Hematopoietic multipotent progenitor cell treated with erythropoietin and hydrocortisone succinate and interleukin-3 and kit ligand, for 15 days (in vitro differentiated cells): ENCODE data around the gene SMAD1.
"Not testable (repeated sequence)": the region's sequence is repeated elsewhere in the genome, so short reads cannot be mapped to it uniquely, and the experiment has no call there.

Experiments used
- DNase-seq: peaks from one replicate; pipeline ENCODE4 v3.0.0-alpha.2; 2015; ENCODE audit warnings: low spot score

Gene SMAD1

DNA sequence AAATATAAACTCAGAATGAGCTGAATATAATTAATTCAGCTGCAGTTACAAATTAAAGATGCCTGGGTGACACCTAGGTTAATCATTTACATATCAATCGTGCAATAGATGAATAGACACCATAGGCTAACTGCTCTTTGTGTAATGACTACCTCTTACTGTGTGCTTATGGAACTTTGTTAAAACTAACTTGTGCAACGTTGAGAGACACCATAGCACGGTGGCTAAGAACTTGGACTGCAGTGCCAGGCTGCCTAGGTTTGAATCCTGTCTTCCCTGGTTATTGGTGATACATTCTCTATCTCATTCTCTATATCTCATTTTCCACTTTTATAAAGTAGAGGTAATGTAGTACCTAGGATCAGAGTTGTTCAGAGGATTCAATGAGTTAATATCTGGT, 46.9 kb downstream of the SMAD1 start:
- no peak for DNase-seq

DNA sequence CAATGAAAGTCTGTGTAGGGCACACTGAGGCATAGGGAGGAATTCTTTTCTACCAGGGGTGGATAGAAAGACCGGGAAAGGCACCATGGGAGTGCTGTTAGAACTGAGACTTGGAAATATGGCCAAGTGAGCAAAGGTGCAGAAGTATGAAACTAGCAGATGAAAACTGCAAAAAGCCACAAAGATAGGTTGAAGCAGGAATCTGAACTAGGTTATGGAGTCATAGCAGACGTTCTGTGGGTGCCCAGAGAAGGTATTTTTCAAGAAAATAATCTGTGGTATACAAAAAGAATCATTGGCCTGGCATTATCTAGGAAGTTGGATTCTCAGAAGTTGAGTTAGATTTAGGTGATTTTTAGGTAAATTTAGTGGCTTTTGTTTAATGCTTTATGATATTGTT, 48.5 kb downstream of the SMAD1 start:
- no peak for DNase-seq

DNA sequence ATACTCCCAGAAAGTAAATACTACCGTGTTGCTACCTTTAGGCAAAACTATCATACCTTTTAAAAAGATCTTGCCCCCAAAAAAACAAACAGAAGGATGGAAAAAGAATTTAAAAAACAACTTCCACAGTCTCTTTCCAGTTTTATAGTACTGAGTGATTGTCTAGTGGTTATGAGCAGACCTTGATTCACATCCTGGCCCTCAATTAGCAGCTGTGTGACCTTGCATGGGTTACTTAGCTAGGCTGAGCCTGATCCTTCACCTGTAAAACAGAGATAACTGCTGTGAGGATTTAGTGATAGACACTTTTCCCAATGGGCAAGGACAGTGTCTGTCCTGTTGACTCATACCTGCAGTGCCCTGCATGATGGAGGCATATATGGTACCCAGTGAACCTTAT, 49.0 kb downstream of the SMAD1 start:
- DNase-seq: no peak

DNA sequence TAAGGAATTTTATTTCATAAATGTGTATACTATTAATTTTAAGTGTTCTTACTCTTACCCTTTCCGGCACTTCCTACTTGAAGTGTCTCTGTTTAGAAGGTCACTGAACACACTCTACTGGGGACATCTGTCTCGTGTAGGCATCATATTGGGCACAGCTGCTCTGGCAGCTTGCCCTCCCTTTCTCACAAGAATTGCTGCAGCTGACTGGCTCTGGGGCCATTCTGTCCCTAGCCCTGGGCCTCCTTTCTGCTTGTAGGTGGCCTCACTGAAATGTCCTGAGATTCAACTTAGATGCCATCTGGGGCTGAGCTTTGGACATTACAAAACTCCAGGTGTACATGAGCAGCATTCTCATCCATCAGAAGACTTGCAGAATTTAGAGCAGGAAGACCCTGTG, 49.6 kb downstream of the SMAD1 start:
- DNase-seq: no peak

DNA sequence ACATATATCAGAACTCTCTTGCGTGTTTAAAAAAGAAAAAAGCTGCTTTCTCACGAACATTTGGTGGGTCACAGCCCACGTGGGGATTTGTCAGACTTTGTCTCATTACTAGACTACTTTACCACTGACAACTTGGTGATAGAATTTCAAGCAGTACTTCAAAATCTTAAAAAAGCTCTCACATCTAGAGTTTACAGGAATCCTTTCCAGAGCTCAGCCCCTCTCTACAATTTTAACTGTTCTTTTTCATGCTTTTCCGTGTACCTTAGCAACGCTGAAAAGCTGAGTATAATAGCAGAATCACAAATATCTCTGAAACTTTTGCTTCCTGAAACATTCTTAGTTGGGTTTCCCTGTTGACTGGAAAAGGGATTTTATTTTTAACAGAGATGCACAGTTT, 50.2 kb downstream of the SMAD1 start:
- DNase-seq: no peak

DNA sequence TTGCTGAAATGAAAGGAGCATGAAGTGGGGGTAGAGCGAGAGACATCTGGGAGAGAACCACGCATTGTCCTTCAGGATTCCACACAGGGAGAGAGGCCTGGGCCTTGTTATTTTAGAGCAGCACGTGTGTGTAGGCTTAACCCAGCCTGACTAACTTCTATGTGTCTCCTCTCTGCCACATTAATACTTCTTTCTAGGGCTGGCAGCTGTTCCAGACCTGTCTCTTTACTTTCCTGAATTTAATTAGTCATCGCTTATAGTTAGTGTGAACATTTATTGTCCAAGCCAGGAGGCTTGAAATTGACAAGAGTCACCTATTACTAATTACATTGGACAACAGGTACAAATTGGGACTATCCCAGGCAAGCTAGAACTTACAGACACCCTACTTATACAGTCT, 51.3 kb downstream of the SMAD1 start:
- DNase-seq: no peak

DNA sequence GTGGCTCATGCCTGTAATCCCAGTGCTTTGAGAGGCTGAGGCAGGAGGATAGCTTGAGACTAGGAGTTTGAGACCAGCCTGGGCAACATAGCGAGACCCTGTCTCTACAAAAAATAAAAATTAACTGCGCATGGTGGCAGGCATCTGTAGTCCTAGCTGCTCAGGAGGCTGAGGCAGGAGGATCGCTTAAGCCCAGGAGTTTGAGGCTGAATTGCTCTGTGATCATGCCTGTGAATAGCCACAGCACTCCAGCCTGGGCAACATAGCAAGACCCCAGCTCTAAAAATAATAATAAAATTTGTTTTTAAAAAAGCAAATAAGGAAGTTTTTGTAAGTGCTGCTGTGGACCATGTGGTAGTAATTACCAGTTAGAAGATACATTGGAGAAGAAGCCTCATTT, 51.8 kb downstream of the SMAD1 start:
- not testable (repeated sequence) for DNase-seq

DNA sequence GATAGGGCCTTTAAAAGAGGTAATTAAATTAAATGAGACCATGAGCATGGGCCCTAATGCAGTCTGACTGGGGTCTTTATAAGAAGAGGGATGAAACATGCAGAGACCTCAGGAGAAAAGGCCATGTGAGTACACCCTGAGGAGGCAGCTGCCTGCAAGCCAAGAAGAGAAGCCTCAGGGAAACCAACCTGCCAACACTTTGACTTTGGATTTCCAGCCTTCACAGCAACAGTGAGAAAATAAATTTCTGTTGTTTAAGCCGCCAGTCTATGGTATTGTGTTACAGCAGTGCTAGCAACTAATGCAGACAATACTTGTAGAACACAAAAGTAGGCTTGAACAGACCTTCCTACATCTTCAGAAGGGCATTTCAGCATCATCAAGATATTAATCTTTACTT, 52.3 kb downstream of the SMAD1 start:
- DNase-seq: no peak

DNA sequence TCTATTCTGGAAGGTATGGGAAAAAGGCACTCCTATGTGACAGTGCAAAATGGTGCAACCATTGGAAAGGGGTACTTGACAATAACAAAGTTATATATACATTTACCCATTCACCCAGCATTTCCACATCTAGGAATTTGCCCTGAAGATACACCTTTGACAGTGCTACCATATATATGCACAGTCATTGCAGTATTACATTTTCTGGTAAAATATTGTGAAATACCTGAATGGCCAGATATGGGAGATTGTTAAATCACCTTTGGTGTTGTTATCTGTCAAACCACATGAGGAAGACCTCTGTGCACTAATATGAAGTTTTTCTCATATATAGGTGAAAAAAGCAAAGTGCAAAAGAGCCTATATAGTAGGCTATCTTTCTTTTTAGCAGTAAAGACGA, 53.5 kb downstream of the SMAD1 start:
- DNase-seq: no peak

DNA sequence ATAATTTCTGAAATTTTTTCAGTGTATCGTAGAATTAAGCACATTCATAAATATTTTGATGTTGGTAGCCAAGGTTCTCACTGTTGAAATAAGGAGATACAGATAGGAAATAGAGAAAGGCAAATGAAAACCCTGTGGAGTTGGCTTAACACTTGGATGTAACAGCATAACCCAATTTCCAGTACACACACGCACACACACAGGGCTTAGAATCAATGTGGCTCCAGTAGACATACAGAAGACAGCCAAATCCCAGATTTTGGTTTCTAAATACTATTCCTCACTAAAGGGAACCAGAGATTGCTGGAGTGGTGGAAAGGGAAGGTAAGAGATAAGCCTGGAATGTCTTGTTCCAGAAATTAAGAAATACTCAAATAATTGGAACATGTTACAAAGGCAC, 54.4 kb downstream of the SMAD1 start:
- DNase-seq: no peak

DNA sequence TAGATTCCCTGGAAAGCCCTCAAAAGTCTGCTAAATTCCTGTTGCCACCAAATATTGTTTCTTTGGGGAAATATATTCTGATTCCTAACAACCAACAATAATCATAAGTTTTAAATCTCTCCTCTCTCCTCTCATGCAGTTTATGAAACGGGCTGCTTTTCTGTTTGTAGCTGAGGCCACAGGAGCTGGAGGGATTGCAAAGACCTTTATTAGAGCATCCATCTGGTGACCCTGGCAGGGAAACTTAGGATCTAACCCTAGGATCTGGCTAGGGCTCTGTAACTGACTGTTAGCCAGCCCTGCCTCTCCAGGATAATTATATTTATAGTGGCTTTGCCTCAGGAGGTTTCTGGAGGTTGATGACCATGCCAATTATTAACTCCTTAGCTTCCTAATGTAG, 56.9 kb downstream of the SMAD1 start:
- DNase-seq: no peak

DNA sequence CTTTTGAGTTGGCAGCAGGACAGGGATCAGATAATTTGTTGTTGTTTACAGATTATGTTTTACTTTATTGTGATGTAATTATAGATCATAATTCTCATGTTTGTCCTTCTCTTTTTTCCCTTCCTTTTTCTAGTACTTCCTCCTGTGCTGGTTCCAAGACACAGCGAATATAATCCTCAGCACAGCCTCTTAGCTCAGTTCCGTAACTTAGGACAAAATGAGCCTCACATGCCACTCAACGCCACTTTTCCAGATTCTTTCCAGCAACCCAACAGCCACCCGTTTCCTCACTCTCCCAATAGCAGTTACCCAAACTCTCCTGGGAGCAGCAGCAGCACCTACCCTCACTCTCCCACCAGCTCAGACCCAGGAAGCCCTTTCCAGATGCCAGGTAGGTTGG, 58.0 kb downstream of the SMAD1 start:
- no peak for DNase-seq

DNA sequence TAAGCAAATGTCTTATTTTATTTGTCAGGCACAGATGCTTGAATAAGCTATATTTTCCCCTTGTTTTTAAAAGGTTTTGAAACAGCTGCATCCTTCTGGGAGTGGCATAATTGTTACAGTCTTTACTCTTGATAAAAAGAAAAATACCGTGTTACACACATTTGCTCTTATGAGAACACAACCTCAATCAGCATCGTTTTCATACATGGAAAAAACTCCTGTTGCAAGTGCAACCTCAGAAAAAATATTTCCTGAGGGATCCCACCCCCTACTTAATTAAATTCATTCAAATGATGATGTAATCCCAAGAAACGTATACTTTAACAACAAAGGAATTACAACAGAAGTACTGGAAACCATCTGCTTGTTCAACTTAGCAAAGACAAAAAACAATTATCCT, 58.6 kb downstream of the SMAD1 start:
- DNase-seq: no peak

DNA sequence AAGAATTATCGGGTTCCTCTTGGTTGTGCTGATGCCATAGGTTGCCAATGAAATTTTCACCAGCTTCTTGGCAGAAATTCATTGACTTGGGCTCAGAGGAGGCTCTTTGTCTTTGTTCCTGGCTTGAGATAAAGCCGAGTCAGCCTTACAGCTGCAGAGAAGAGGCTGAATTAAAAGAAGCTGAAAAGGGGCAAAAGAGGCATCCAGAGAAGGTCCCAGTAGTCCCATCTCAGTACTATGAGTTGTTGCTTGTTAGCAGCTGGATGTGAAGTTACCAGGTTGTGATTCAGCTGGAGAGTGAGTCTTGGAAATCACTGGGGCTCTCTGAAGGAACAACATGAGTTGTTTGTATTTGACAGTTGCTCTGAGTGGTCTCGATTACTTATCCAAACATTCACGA, 59.7 kb downstream of the SMAD1 start:
- no peak for DNase-seq

DNA sequence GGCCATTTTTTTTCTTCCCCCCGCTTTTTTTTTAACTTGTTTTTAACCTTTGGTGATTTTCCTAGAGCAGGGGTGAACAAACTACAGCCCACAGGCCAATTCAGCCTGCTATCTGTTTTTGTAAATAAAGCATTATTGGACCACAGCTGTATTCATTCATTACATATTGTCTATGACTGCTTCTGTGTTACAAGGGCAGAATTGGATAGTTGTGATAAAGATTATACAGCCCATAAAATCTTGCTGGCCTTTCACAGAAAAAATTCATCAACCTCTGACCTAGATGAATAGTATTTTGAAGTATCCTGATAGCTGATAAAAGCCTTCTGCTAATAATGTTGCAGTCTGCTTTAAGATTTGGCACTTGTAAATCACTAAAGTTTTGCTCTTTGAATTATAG, 63.4 kb downstream of the SMAD1 start:
- no peak for DNase-seq

DNA sequence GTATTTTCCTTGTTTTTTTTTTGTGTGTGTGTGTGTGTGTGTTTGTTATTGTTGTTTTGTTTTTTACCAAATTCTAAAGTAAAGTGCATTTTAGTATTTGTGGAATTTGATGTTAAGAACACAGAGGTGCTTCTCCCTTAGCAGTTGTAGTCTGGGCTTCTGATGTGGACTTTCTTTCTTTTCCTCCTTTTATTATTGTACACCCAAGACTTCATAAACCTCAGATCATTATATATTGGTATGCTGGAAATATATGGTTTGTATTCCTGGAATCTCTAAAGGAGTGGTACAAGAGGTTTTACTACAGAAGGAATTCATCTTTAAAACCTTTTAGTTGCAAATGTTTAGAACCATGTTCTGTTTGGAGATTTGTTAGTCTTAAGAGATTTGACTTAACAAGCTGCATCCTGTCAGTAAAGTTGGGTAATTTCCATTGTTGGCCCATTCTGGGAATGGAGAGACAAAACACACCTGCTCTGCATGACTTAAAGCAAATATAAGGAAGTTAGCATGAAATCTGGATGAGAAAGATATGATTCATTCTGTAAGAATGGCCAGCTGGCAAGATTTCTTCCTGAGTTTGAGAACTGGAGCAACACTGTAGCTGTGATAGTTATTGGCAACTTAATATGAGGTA, 64.0 kb downstream of the SMAD1 start:
- no peak for DNase-seq

DNA sequence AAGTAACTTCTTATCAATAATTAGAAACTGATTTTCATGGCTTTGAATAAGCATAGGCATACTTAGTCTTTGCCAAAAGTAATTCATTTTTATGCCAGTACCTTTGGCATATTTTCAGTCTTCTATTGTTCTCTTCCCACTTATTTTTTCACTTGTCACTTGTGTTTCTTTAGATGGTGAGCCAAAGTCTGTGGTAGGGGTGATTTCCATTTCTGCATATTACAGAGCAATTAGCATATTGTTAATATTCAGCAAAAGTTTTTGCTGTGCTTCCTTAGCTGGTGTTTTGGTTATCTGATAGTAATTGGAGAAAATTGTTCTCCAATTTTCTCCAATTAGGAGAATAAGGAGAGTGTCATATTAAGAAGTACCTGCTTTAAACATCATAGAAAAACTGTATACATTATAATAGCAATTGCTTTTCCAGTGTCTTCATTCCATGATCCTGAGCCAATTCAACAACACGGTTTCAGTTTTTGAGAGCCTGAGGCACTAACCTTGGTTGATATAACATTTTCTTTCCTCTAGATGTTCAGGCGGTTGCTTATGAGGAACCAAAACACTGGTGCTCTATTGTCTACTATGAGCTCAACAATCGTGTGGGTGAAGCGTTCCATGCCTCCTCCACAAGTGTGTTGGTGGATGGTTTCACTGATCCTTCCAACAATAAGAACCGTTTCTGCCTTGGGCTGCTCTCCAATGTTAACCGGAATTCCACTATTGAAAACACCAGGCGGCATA, 64.7 kb downstream of the SMAD1 start:
- DNase-seq: no peak

DNA sequence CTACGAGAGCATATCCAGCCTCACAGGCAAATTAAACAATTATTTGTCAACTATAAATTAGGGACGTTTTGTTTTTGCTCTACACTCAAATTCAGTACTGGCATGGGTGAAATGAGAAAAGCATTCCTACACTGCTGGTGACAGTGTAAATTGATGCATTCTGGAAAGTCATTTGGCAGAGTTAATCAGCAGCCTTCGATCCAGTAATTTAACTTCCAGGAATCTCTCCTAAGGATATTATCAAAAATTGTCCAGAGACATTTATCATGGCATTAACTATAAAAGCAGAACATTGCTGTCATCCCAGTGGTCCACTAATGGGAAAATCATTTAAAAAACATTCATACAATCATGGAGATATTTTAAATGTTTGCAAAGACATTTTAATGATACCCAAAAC, 70.0 kb downstream of the SMAD1 start:
- DNase-seq: no peak

DNA sequence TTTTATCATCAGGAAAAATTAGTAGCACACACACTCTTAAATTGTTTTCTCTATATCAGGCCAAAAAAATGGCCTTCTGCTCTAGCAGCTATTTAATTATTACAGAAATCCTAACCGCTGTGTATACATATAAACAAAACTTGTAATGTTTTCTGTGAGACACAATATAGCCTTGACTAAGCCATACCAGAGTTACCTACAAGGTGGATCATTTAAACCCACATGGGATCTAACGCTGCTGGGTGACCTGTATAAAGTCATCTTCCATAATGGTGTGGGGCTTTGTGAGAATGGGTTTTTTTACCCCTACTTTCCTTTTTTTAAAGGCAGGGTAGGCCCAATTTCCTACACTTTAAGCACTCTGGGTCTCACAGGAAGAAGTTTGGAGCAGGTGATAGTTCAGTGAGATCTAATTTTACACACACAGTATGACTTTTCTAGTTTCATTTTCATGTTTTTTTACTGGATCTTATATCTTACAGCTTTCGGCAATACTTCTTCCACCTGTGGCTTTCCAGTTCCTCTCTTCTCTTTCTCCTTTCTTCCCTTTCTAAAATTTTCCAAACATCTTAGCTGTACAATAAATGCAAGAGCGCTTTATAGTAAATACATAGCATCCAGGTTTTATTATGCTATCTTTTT, 70.6 kb downstream of the SMAD1 start:
- no peak for DNase-seq

DNA sequence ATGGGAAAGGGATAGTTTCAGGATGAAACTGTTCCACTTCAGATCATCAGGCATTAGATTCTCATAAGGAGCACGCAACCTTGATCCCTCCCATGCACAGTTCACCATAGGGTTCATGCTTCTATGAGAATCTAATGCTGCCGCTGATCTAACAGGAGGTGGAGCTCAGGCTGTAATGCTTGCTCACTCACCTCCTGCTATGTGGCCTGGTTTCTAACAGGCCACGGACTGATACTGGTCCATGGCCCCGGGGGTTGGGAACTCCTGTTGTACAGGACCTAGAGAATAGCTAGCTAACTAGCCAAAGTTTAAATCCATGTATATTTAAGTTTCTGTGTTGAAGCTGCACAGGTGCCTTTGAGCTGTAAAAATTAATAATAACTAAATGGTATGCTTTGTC, 71.7 kb downstream of the SMAD1 start:
- no peak for DNase-seq

DNA sequence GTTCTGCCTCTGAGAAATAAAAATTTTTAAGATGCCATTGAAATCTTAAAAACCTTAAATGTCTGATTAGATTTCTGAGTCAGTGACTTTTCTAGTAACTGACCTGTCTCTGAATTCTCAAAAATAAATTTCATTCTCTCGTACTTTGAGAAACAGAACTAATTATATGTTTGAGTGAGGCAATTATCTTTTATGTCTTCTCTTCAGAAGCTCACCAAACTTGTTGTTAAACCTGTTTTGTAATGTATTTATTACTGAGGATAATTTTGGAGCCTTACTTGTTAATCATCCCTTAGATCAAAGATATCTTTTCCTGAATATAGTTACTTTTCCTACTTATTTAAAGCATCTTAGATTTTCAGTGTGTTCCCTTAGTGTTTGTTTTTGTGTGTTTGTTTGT, 73.0 kb downstream of the SMAD1 start:
- DNase-seq: no peak

DNA sequence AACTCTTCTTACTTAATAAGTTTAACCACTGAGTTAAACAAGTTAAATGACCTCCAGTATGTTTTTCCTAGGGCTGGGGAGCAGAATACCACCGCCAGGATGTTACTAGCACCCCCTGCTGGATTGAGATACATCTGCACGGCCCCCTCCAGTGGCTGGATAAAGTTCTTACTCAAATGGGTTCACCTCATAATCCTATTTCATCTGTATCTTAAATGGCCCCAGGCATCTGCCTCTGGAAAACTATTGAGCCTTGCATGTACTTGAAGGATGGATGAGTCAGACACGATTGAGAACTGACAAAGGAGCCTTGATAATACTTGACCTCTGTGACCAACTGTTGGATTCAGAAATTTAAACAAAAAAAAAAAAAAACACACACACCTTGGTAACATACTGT, 76.1 kb downstream of the SMAD1 start:
- DNase-seq: peak; percentile 55

DNA sequence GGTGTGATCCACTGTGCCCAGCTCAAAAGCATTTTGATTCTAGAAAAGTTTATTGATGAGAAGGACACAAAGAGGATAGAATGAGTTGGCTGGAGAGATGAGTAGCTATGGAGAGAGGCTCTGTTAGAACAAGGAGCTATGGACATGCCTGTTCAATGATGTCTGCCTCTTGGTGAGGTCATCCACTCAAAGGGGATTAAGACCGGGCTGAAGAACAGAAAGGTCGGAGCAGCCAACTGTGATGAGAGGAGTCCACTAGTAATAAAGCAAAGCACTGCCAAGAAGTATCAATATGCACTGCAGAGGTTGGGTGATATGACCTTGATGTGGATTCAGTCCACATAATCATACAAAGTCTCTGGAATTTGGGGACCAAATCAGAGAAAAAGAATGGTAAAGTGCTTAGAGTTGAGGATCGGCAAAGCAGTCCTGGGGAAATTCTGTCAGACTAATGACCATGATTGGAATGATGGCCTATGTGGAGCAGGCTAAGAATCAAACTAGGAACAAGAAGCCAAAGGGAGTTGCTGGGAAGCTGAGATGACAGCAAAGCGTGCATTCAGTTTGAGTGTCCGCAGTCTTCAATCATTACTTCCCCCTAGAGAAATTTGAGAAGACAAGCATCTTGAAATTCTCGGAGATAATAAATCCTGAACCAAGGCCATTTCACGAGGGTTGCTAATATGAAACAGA, 81.8 kb downstream of the SMAD1 start:
- DNase-seq: no peak
